ENCODE measurements around the gene CYP1A2.
A peak's percentile ranks its signal among the peaks of the same experiment; 100 is the strongest.

Gene CYP1A2

GRCh38 chr15:74790080-74790916 is 41.7 kb downstream of the CYP1A2 start:
- DNase-seq = peak; percentile 33

- DNase-seq = no peak
Observed at GRCh38 chr15:74791007-74791406, 42.4 kb downstream of the CYP1A2 start.

- DNase-seq = no peak
Observed at GRCh38 chr15:74791667-74792066, 43.0 kb downstream of the CYP1A2 start.

- DNase-seq = no peak
Observed at GRCh38 chr15:74792227-74793016, 43.8 kb downstream of the CYP1A2 start.

- peak; percentile 77 for DNase-seq
Observed at GRCh38 chr15:74793135-74794028, 44.7 kb downstream of the CYP1A2 start.

- no peak for DNase-seq
Observed at GRCh38 chr15:74794248-74794969, 45.8 kb downstream of the CYP1A2 start.

- DNase-seq = no peak
Observed at GRCh38 chr15:74794970-74795349, 46.3 kb downstream of the CYP1A2 start.

GRCh38 chr15:74795966-74796625 is 47.5 kb downstream of the CYP1A2 start:
- no peak for DNase-seq

- no peak for DNase-seq
Observed at GRCh38 chr15:74798388-74799254, 50.0 kb downstream of the CYP1A2 start.

GRCh38 chr15:74799255-74799855 is 50.7 kb downstream of the CYP1A2 start:
- no peak for DNase-seq

- peak; percentile 84 for DNase-seq
Observed at GRCh38 chr15:74799856-74800558, 51.4 kb downstream of the CYP1A2 start.

GRCh38 chr15:74800559-74801094 is 52.0 kb downstream of the CYP1A2 start:
- DNase-seq = no peak

- DNase-seq = no peak
Observed at GRCh38 chr15:74801311-74801997, 52.8 kb downstream of the CYP1A2 start.

GRCh38 chr15:74802290-74802689 is 53.6 kb downstream of the CYP1A2 start:
- no peak for DNase-seq

GRCh38 chr15:74802862-74803447 is 54.3 kb downstream of the CYP1A2 start:
- DNase-seq = no peak

GRCh38 chr15:74804935-74805334 is 56.3 kb downstream of the CYP1A2 start:
- DNase-seq = no peak

All from T-helper 9 cell (primary cell).